ENCODE measurements around the gene ROBO2. TPM values are rescaled to one million over a fixed set of nuclear protein-coding genes. Genes with fewer than 3 reads are reported as not detected.

The ROBO2 gene
- total and polyA plus RNA-seq, 2 donors from 2014 or later, result 1.3 to 1.6 TPM

- Histone ChIP-seq H3K4me3 (ENCODE audit: low read length in 3 of 3) (no peak overlapping the region), H3K4me1 (ENCODE audit: control insufficient read depth in 2 of 3, insufficient read depth in 2 of 3, low read depth in 1 of 3, low read length in 3 of 3) (no peaks in the 10 kb centered on the region), H3K27me3 (ENCODE audit: control insufficient read depth, insufficient read depth, low read length) (no peaks in the 10 kb centered on the region), H3K27ac (ENCODE audit: low read depth in 2 of 2, low read length in 2 of 2) (no peak overlapping the region), H3K9me3 (ENCODE audit: control insufficient read depth in 2 of 3, insufficient read depth in 1 of 3, low read length in 3 of 3) (no peaks in the 10 kb centered on the region), H3K9ac (ENCODE audit: low read length in 3 of 3) (no peak overlapping the region), H3K36me3 (ENCODE audit: control insufficient read depth in 2 of 3, insufficient read depth in 3 of 3, low read length in 3 of 3) (no peaks in the 10 kb centered on the region)
- no peak for TF ChIP-seq CTCF (IDR thresholded peaks at IDR 0.05; ENCODE audit: borderline replicate concordance, extremely low read depth, insufficient read depth)
- DNase-seq, result no peak
- FAIRE-seq, result no peak
- intact Hi-C loops (cut with DNase I), result no loop called here
Measured at GRCh38 chr3:77325702-77326101, 285.8 kb downstream of the ROBO2 start.

- intact Hi-C loops (cut with DNase I), result no loop called here
- no peaks in the 10 kb centered on the region for H3K36me3 ChIP-seq (ENCODE audit: control insufficient read depth in 2 of 3, insufficient read depth in 3 of 3, low read length in 3 of 3)
- no peaks in the 10 kb centered on the region for H3K4me1 ChIP-seq (ENCODE audit: control insufficient read depth in 2 of 3, insufficient read depth in 2 of 3, low read depth in 1 of 3, low read length in 3 of 3)
- no peaks in the 10 kb centered on the region for H3K9me3 ChIP-seq (ENCODE audit: control insufficient read depth in 2 of 3, insufficient read depth in 1 of 3, low read length in 3 of 3)
- H3K27me3 ChIP-seq (ENCODE audit: control insufficient read depth, insufficient read depth, low read length), result no peaks in the 10 kb centered on the region
- TF ChIP-seq CTCF (IDR thresholded peaks at IDR 0.05; ENCODE audit: borderline replicate concordance, extremely low read depth, insufficient read depth), result no peak
- FAIRE-seq (no peak), DNase-seq (no peak)
- no peak overlapping the region for H3K27ac ChIP-seq (ENCODE audit: low read depth in 2 of 2, low read length in 2 of 2)
- no peak overlapping the region for H3K9ac ChIP-seq (ENCODE audit: low read length in 3 of 3)
- no peak overlapping the region for H3K4me3 ChIP-seq (ENCODE audit: low read length in 3 of 3)
Measured at GRCh38 chr3:77326586-77326985, 286.7 kb downstream of the ROBO2 start.

GRCh38 chr3:77328690-77329089 lies 288.8 kb downstream of the ROBO2 start:
- intact Hi-C loops (cut with DNase I), result no loop called here
- H3K27me3 ChIP-seq (ENCODE audit: control insufficient read depth, insufficient read depth, low read length), result no peaks in the 10 kb centered on the region
- H3K4me3 ChIP-seq (ENCODE audit: low read length in 3 of 3), result no peak overlapping the region
- no peak for FAIRE-seq
- H3K9me3 ChIP-seq (ENCODE audit: control insufficient read depth in 2 of 3, insufficient read depth in 1 of 3, low read length in 3 of 3), result no peaks in the 10 kb centered on the region
- H3K27ac ChIP-seq (ENCODE audit: low read depth in 2 of 2, low read length in 2 of 2), result no peak overlapping the region
- no peak overlapping the region for H3K9ac ChIP-seq (ENCODE audit: low read length in 3 of 3)
- DNase-seq, result no peak
- no peak for TF ChIP-seq CTCF (IDR thresholded peaks at IDR 0.05; ENCODE audit: borderline replicate concordance, extremely low read depth, insufficient read depth)
- H3K4me1 ChIP-seq (ENCODE audit: control insufficient read depth in 2 of 3, insufficient read depth in 2 of 3, low read depth in 1 of 3, low read length in 3 of 3), result no peaks in the 10 kb centered on the region
- no peaks in the 10 kb centered on the region for H3K36me3 ChIP-seq (ENCODE audit: control insufficient read depth in 2 of 3, insufficient read depth in 3 of 3, low read length in 3 of 3)

- Histone ChIP-seq H3K9ac (ENCODE audit: low read length in 3 of 3) (no peak overlapping the region), H3K4me1 (ENCODE audit: control insufficient read depth in 2 of 3, insufficient read depth in 2 of 3, low read depth in 1 of 3, low read length in 3 of 3) (no peaks in the 10 kb centered on the region), H3K9me3 (ENCODE audit: control insufficient read depth in 2 of 3, insufficient read depth in 1 of 3, low read length in 3 of 3) (no peaks in the 10 kb centered on the region), H3K27ac (ENCODE audit: low read depth in 2 of 2, low read length in 2 of 2) (no peak overlapping the region), H3K4me3 (ENCODE audit: low read length in 3 of 3) (no peak overlapping the region), H3K36me3 (ENCODE audit: control insufficient read depth in 2 of 3, insufficient read depth in 3 of 3, low read length in 3 of 3) (no peaks in the 10 kb centered on the region), H3K27me3 (ENCODE audit: control insufficient read depth, insufficient read depth, low read length) (no peaks in the 10 kb centered on the region)
- no peak for FAIRE-seq
- TF ChIP-seq CTCF (IDR thresholded peaks at IDR 0.05; ENCODE audit: borderline replicate concordance, extremely low read depth, insufficient read depth), result no peak
- DNase-seq, result peak in 2 of 5 donors; percentile 21 to 51
- intact Hi-C loops (cut with DNase I), result no loop called here
Measured at GRCh38 chr3:77329116-77329515, 289.2 kb downstream of the ROBO2 start.
